Activated CD4-positive, alpha-beta T cell treated with anti-CD3 and anti-CD28 coated beads for 36 hours (primary cell): ENCODE data around the gene PPP1R27. TPM values are rescaled to one million over a fixed set of nuclear protein-coding genes. Genes with fewer than 3 reads are reported as not detected.

Experiments used
- ATAC-seq: fragments of 200-7000 bp; cut with Tn5 transposase; one replicate; pipeline ENCODE4 v1.10.0; 2021; ENCODE audit warnings: mild to moderate bottlenecking, moderate library complexity
- CTCF ChIA-PET: fragments of 350-600 bp; sonication (Branson Sonifier 250); formaldehyde crosslinking; loops from one replicate; lab custom pipeline; 2021; ENCODE audit warnings: antibody characterized with exemption; lab: Charles Lee
- POLR2A ChIA-PET: fragments of 350-600 bp; sonication (Branson Sonifier 250); formaldehyde crosslinking; loops from one replicate; lab custom pipeline; 2021; ENCODE audit warnings: antibody characterized with exemption, inconsistent platforms; lab: Charles Lee
- DNase-seq: peaks from one replicate; pipeline ENCODE4 v3.0.0-alpha.2; 2020
- H3K27ac Mint-ChIP-seq: one replicate; pipeline ENCODE4 v1.8.0; 2021; ENCODE audit warnings: mixed read lengths
- H3K27me3 Mint-ChIP-seq: one replicate; pipeline ENCODE4 v1.8.0; 2021; ENCODE audit warnings: mixed read lengths
- H3K36me3 Mint-ChIP-seq: one replicate; pipeline ENCODE4 v1.8.0; 2021; ENCODE audit warnings: low read depth, mixed read lengths
- H3K4me1 Mint-ChIP-seq: one replicate; pipeline ENCODE4 v1.8.0; 2021; ENCODE audit warnings: mixed read lengths
- H3K4me3 Mint-ChIP-seq: one replicate; pipeline ENCODE4 v1.8.0; 2021; ENCODE audit warnings: mild to moderate bottlenecking, moderate library complexity, mixed read lengths
- H3K9me3 Mint-ChIP-seq: one replicate; pipeline ENCODE4 v1.8.0; 2021; ENCODE audit warnings: low read depth, mixed read lengths
- intact Hi-C, 2 experiments: fragments of 100-400 bp; cut with DNase I in 1 of 2; cut with micrococcal nuclease in 1 of 2; formaldehyde crosslinking; loops; one replicate each; pipeline versions ENCODE4 v1.14.2 to v1.15.1; 2022 to 2024; cut with DNase I, micrococcal nuclease
- total RNA-seq, 2 experiments: library from RNA; stranded (reverse); gene quantifications; one replicate each; pipeline ENCODE4 v1.2.3, GENCODE V29; 2021

Gene PPP1R27
- total RNA-seq, 2 experiments from 2014 or later: not detected

GRCh38 chr17:81839301-81839700 lies 4.5 kb upstream of the PPP1R27 start:
- POLR2A ChIA-PET: no interaction called here
- Mint-ChIP-seq H3K4me1 (peaks cover 2% of the 10 kb centered on the region), H3K9me3 (no peaks in the 10 kb centered on the region), H3K4me3 (no peak overlapping the region), H3K27ac (no peak overlapping the region), H3K36me3 (peaks cover 10% of the 10 kb centered on the region), H3K27me3 (no peaks in the 10 kb centered on the region)
- CTCF ChIA-PET: no interaction called here
- intact Hi-C loops: no loop called here
- ATAC-seq (no peak), DNase-seq (no peak)

GRCh38 chr17:81838753-81839255 lies 4.0 kb upstream of the PPP1R27 start:
- CTCF ChIA-PET: no interaction called here
- intact Hi-C loops: no loop called here
- POLR2A ChIA-PET: no interaction called here

GRCh38 chr17:81837641-81838040 lies 2.8 kb upstream of the PPP1R27 start:
- Mint-ChIP-seq H3K27ac (no peak overlapping the region), H3K36me3 (no peaks in the 10 kb centered on the region), H3K4me1 (peaks cover 2% of the 10 kb centered on the region), H3K4me3 (no peak overlapping the region), H3K27me3 (no peaks in the 10 kb centered on the region), H3K9me3 (no peaks in the 10 kb centered on the region)
- ATAC-seq (no peak), DNase-seq (no peak)
- intact Hi-C loops: no loop called here
- ChIA-PET CTCF (no interaction called here), POLR2A (no interaction called here)

More at GRCh38 chr17:81838753-81839255, 4.0 kb upstream of the PPP1R27 start:
- Mint-ChIP-seq H3K4me3 (no peak overlapping the region), H3K27me3 (no peaks in the 10 kb centered on the region), H3K36me3 (peaks cover 8% of the 10 kb centered on the region), H3K4me1 (peaks cover 2% of the 10 kb centered on the region), H3K27ac (no peak overlapping the region), H3K9me3 (no peaks in the 10 kb centered on the region)
- DNase-seq: no peak
- no peak for ATAC-seq

- Mint-ChIP-seq H3K9me3 (no peaks in the 10 kb centered on the region), H3K4me1 (peaks cover 17% of the 10 kb centered on the region), H3K27me3 (no peaks in the 10 kb centered on the region), H3K27ac (peak overlapping the region; percentile 85), H3K4me3 (peak overlapping the region; percentile 84), H3K36me3 (peaks cover 4% of the 10 kb centered on the region)
- DNase-seq: no peak
- no peak for ATAC-seq
- POLR2A ChIA-PET: interaction anchor here (1.1 to 1.7 kb wide), 2 partner anchors 16 to 39 kb away, joined by 3 to 6 read pairs; no protein-coding TSS in a partner anchor
- CTCF ChIA-PET: interaction anchor here (0.6 to 1.0 kb wide), 2 partner anchors 104 to 167 kb away, joined by 3 read pairs; no protein-coding TSS in a partner anchor
- intact Hi-C loops: loop anchor here (1.0 to 5.0 kb wide), 21 partner anchors 26 to 539 kb away; partner anchors contain the start of genes ALYREF (in 1 of the 2), ANAPC11 (in 1 of the 2), ARHGDIA (in 1 of the 2) and ARL16 (in 1 of the 2)
Measured at GRCh38 chr17:81833921-81834830, 674 bp downstream of the PPP1R27 start.

GRCh38 chr17:81833160-81833920 lies 1.5 kb downstream of the PPP1R27 start, which contains the start of gene MCRIP1:
MCRIP1 (minus strand) TSS chr17:81833291; CDS start chr17:81824506, 8,785 bp downstream.
- POLR2A ChIA-PET: interaction anchor here (1.1 to 1.7 kb wide), 2 partner anchors 17 to 40 kb away, joined by 3 to 6 read pairs; no protein-coding TSS in a partner anchor
- intact Hi-C loops: loop anchor here (1.0 to 5.0 kb wide), 21 partner anchors 27 to 538 kb away; partner anchors contain the start of genes ALYREF (in 1 of the 2), ANAPC11 (in 1 of the 2), ARHGDIA (in 1 of the 2) and ARL16 (in 1 of the 2)

GRCh38 chr17:81832608-81833159 lies 2.2 kb downstream of the PPP1R27 start:
- DNase-seq (peak; percentile 76), ATAC-seq (peak; percentile 41)
- ChIA-PET CTCF (no interaction called here), POLR2A (interaction anchor here (1.7 kb wide), 1 partner anchor 40 kb away, joined by 6 read pairs; no protein-coding TSS in a partner anchor)
- Mint-ChIP-seq H3K4me1 (peaks cover 17% of the 10 kb centered on the region), H3K36me3 (peaks cover 4% of the 10 kb centered on the region), H3K9me3 (no peaks in the 10 kb centered on the region), H3K4me3 (peak overlapping the region; percentile 87), H3K27ac (peak overlapping the region; percentile 91), H3K27me3 (no peaks in the 10 kb centered on the region)
- intact Hi-C loops: loop anchor here (1.0 to 5.0 kb wide), 24 partner anchors 28 to 609 kb away; partner anchors contain the start of genes P4HB (in 2 of the 2), ALYREF (in 1 of the 2), ANAPC11 (in 1 of the 2) and ARHGDIA (in 1 of the 2)

More at GRCh38 chr17:81833160-81833920, 1.5 kb downstream of the PPP1R27 start, which contains the start of gene MCRIP1:
- no peaks in the 10 kb centered on the region for H3K27me3 Mint-ChIP-seq
- ATAC-seq: peak; percentile 78
- peaks cover 17% of the 10 kb centered on the region for H3K4me1 Mint-ChIP-seq
- H3K4me3 Mint-ChIP-seq: peak within 1 kb of the TSS; percentile 87
- H3K36me3 Mint-ChIP-seq: peaks cover 4% of the 10 kb centered on the region
- peak; percentile 98 for DNase-seq
- H3K9me3 Mint-ChIP-seq: no peaks in the 10 kb centered on the region
- CTCF ChIA-PET: interaction anchor here (0.6 to 1.0 kb wide), 3 partner anchors 103 to 314 kb away, joined by 3 read pairs; no protein-coding TSS in a partner anchor
- peak within 1 kb of the TSS; percentile 91 for H3K27ac Mint-ChIP-seq

GRCh38 chr17:81831957-81832607 lies 2.8 kb downstream of the PPP1R27 start:
- ChIA-PET CTCF (no interaction called here), POLR2A (no interaction called here)
- no peaks in the 10 kb centered on the region for H3K9me3 Mint-ChIP-seq
- H3K4me3 Mint-ChIP-seq: peak overlapping the region; percentile 87
- no peaks in the 10 kb centered on the region for H3K27me3 Mint-ChIP-seq
- peaks cover 17% of the 10 kb centered on the region for H3K4me1 Mint-ChIP-seq
- H3K27ac Mint-ChIP-seq: peak overlapping the region; percentile 91
- DNase-seq (peak; percentile 79), ATAC-seq (peak; percentile 58)
- intact Hi-C loops: loop anchor here (1.0 to 5.0 kb wide), 7 partner anchors 28 to 609 kb away; partner anchors contain the start of genes P4HB (in 1 of the 2) and PYCR1 (in 1 of the 2)
- peaks cover 4% of the 10 kb centered on the region for H3K36me3 Mint-ChIP-seq

- Mint-ChIP-seq H3K27ac (peak overlapping the region; percentile 91), H3K27me3 (no peaks in the 10 kb centered on the region), H3K36me3 (peaks cover 4% of the 10 kb centered on the region), H3K9me3 (no peaks in the 10 kb centered on the region), H3K4me3 (peak overlapping the region; percentile 87), H3K4me1 (peaks cover 17% of the 10 kb centered on the region)
- DNase-seq (peak; percentile 42), ATAC-seq (peak; percentile 11)
- intact Hi-C loops: loop anchor here in 1 of 2 experiments (5.0 kb wide), 1 partner anchor 106 kb away; the partner anchor contains the start of gene PYCR1
- ChIA-PET CTCF (interaction anchor here (0.7 kb wide), 1 partner anchor 306 kb away, joined by 3 read pairs; no protein-coding TSS in a partner anchor), POLR2A (interaction anchor here (0.6 kb wide), 2 partner anchors 52 to 191 kb away, joined by 3 read pairs; partner anchors contain the start of genes CENPX and LRRC45)
Measured at GRCh38 chr17:81831563-81831956, 3.3 kb downstream of the PPP1R27 start.

- DNase-seq: no peak
- Mint-ChIP-seq H3K4me1 (peaks cover 17% of the 10 kb centered on the region), H3K27ac (no peak overlapping the region), H3K27me3 (no peaks in the 10 kb centered on the region), H3K36me3 (peaks cover 4% of the 10 kb centered on the region), H3K9me3 (no peaks in the 10 kb centered on the region), H3K4me3 (no peak overlapping the region)
- ATAC-seq: no peak
- CTCF ChIA-PET: no interaction called here
- POLR2A ChIA-PET: no interaction called here
- intact Hi-C loops: loop anchor here in 1 of 2 experiments (5.0 kb wide), 1 partner anchor 107 kb away; the partner anchor contains the start of gene PYCR1
Measured at GRCh38 chr17:81829858-81830257, 5.0 kb downstream of the PPP1R27 start.

GRCh38 chr17:81828656-81829055 lies 6.2 kb downstream of the PPP1R27 start:
- Mint-ChIP-seq H3K4me3 (no peak overlapping the region), H3K36me3 (peaks cover 4% of the 10 kb centered on the region), H3K27me3 (no peaks in the 10 kb centered on the region), H3K9me3 (no peaks in the 10 kb centered on the region), H3K27ac (no peak overlapping the region), H3K4me1 (peaks cover 15% of the 10 kb centered on the region)
- intact Hi-C loops: no loop called here
- ATAC-seq (no peak), DNase-seq (no peak)
- POLR2A ChIA-PET: no interaction called here
- CTCF ChIA-PET: no interaction called here
